Stimulated activated CD4-positive, alpha-beta T cell treated with anti-CD3 and anti-CD28 coated beads, Interleukin-4, amount 100 ng/mL, for 1 hour (primary cell): ENCODE results near the gene SYNE2.
"Not testable (repeated sequence)": the region's sequence is repeated elsewhere in the genome, so short reads cannot be mapped to it uniquely, and the experiment has no call there.

ENCODE experiments used
- DNase-seq: peaks from one replicate; pipeline ENCODE4 v3.0.0-alpha.2; 2020

SYNE2 gene

DNA sequence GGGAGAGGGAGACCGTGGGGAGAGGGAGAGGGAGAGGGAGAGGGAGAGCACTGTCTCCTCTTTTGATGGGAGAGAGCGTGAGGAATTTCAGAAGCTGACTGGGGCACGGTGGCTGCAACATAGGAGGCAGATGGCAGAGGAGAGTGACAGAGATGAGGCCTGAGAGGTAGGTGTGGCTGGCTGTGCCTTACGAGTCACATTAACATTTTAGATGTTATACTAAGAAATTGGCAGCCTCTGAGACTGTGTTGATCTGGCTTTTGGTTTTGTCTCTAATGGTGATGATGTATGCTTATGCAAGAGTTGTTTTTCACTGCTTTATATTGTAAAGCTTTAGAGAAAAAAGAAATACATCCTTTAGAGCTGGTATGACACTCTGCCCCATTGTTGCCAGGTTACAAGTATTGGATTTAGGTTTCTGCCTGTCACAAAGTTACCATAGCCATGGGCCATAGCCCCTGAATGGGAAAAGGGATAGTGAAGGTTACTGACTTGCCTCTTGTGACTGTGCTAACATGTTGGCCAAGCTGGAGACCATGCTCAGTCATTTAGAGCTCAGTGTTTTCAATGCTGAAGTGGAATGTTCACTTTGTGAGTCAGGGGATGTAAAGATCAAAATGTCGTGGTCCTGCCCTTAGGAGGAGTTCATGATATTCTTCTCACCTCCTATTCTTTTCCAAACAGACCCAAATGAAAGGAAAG lies 186.2 kb downstream of the SYNE2 start:
- DNase-seq: no peak

GRCh38 chr14:64040044-64040443 lies 187.2 kb downstream of the SYNE2 start:
- no peak for DNase-seq

- not testable (repeated sequence) for DNase-seq
These were observed 190.5 kb downstream of the SYNE2 start for GRCh38 chr14:64043296-64043695.

DNA sequence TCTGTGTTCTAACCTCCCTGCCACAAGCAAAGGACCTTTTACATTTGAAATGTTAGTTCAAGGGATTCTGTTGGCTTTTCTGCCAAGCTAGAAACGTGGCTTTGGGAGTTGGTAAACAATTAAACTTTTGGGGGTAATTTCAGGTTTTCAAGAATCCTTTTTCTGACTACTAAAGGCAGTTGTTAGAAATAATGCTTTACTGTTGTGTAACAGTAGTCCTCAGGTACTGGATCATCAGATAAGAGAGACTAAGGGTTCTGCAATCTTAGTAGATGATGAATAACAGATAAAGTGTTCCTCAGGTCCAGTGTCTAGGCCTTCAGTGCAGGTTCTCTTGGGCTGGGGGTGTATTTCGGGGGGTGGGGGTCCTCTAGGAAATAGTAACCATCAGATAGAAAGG lies 192.3 kb downstream of the SYNE2 start:
- DNase-seq: no peak

- DNase-seq: no peak
These were observed 197.0 kb downstream of the SYNE2 start for GRCh38 chr14:64049616-64050381.

GRCh38 chr14:64053694-64054669 lies 201.2 kb downstream of the SYNE2 start:
- DNase-seq: no peak

DNA sequence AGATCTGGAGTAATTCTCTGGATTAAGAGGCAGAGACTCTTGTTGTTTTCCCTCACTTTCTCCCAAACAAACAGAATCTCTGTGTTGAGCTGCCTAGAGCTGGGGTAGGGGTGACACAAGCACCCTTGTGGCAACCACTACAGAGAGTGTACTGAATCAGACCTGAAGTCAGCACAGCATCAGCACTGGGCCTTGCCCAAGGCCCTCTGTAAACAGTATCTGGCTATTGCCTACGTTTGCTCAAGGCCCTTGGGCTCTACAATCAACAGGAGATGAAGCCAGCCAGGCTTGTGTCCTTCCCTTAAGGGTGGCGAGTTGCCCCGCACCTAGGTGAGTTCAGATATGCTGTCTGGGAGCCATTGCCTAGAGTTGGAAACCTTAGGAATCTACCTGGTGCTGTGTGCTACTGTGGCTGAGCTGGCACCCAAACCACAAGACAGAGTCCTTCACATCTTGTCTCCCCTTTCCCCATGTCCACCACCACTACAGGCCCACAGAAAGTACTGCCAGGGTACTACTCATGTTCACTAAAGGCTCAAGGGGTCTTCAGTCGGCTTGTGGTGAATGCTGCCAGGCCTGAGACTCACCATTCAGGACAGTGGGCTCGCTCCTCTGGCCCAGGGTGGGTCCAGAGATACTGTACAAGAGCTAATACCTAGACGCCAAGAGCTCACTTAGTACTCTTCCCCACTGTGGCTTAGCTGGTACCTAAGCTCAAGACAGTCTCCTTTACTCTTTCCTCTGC lies 206.8 kb downstream of the SYNE2 start:
- no peak for DNase-seq

- no peak for DNase-seq
These were observed 207.4 kb downstream of the SYNE2 start for GRCh38 chr14:64060199-64060545.

- no peak for DNase-seq
These were observed 207.9 kb downstream of the SYNE2 start for GRCh38 chr14:64060648-64061096.

GRCh38 chr14:64061115-64061514 lies 208.3 kb downstream of the SYNE2 start:
- DNase-seq: no peak

DNA sequence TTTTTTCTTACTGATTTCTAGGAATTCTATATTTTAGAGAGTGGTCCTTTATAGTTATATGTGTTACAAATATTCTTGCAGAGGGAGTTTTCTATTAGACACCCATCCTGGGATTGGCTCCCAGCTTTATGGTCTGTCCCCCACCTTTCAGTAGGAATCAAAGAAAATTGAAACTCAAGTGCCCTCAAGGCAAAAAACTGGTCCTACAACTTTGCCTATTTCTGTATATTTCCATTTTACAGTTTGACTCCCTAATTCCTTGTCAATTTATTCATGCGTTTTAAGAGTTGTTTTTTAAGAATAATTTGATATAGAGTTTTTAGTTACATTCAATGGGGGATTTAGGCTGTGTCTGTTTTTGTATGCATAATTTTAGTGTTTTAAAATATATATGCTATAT lies 208.9 kb downstream of the SYNE2 start:
- no peak for DNase-seq

GRCh38 chr14:64062381-64063115 lies 209.7 kb downstream of the SYNE2 start:
- no peak for DNase-seq

DNA sequence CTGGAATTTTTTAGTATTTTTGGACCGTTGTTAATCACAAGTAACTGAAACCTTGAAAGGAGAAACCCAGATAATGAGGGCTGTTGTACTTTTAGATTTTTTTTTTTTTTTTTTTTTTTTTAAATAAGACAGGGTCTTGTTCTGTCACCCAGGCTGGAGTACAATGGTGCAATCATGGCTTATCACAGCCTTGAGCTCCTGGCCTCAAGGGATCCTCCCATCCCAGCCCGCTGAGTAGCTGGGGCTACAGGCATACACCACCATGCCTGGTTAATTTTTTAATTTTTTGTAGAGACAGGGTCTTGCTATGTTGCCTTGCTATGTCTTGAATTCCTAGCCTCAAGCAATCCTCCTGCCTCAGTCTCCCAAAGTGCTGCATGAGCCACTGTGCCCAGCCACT lies 211.6 kb downstream of the SYNE2 start:
- no peak for DNase-seq

GRCh38 chr14:64069634-64070359 lies 217.0 kb downstream of the SYNE2 start:
- DNase-seq: no peak

DNA sequence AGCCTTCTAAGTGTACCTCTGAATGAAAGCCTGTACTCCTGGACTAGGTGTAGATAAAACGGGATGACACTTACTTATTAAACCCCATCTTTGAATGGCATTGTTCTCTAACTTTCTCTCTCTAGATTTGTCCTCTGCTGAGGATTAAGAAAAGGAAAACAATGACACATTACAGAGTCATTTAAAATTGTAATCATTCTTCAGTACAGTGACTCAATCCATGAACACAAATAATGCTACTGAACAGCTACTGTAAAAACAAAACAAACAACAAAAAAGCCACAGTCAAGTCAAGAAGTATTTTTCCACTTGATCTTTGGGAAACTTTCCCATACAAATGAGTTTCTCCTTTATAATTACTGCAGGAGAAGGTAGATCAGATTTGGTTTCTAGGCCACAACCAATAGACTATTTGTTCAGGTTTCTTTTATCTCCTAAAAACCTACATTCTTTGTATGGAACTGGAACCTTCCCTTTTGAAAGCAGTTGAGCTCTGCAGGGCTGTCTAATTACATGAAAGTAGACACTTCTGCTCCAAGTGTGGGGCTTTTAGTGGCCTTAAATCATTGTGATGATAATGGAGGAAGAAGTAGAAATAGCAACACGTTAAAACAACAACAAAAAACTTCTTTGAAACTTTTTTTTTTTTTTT lies 222.3 kb downstream of the SYNE2 start:
- DNase-seq: no peak

- DNase-seq: no peak
These were observed 222.8 kb downstream of the SYNE2 start for GRCh38 chr14:64075613-64076005.

- no peak for DNase-seq
These were observed 227.6 kb downstream of the SYNE2 start for GRCh38 chr14:64080452-64080851.

- DNase-seq: no peak
These were observed 228.5 kb downstream of the SYNE2 start for GRCh38 chr14:64081174-64081746.

DNA sequence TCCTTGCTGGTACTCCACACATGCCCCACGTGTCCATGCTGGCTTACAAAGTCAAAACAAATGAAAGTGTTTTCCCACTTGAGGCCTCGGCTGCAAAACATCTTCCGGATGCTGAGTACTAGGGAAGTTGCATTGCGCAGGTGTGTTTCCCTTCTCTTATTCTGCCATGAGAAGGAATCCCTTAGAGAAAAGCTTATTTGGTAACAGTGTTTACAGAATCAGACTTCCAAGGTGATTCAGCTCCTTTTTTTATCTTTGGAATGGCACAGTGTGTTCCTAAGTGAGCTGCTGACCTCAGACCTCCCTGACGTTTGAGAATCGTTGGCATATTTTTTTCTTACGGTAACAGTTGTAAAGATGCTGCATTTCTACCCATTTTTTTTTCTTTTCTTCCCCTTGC lies 230.0 kb downstream of the SYNE2 start:
- DNase-seq: no peak

GRCh38 chr14:64088647-64088964 lies 235.8 kb downstream of the SYNE2 start:
- no peak for DNase-seq
